HCT116 (cell line): ENCODE data around the gene USP31. TPM values are rescaled to one million over a fixed set of nuclear protein-coding genes. Genes with fewer than 3 reads are reported as not detected.

ENCODE experiments used
- ATAC-seq: fragments of 200-7000 bp; cut with Tn5 transposase; 2 replicates; pipeline ENCODE4 v1.9.1; 2020; ENCODE audit warnings: mild to moderate bottlenecking, moderate library complexity
- BruUV-seq: library from RNA; stranded (reverse); fragments of 400-500 nt; replicated peaks from 2 replicates; lab custom pipeline; 2021; lab: Mats Ljungman, UMichigan
- CTCF ChIA-PET: fragments of 300-600 bp; sonication (Branson Sonifier 250); formaldehyde crosslinking; loops from one replicate; lab custom pipeline; 2021; ENCODE audit warnings: antibody characterized with exemption; lab: Charles Lee
- POLR2A ChIA-PET: fragments of 300-600, 350-600 bp; sonication (Branson Sonifier 250); formaldehyde crosslinking; loops from one replicate; lab custom pipeline; 2021; ENCODE audit warnings: antibody characterized with exemption; lab: Charles Lee
- RAD21 ChIA-PET, 2 experiments: fragments of 300-600 bp; sonication (Branson Sonifier 250); formaldehyde crosslinking; loops; one replicate each; lab custom pipeline; 2023; ENCODE audit warnings: low total read pairs in 2 of 2; ENCODE audit not compliant: uncharacterized antibody in 2 of 2, unreplicated experiment in 2 of 2, low non-redundant PET in 1 of 2; lab: Charles Lee
- DNase-seq: peaks from one replicate; pipeline ENCODE4 v3.0.0-alpha.2; 2010; ENCODE audit warnings: low read depth, low spot score
- H2AFZ ChIP-seq: fragments of 200-600 bp; shearing (Covaris generic), sonication (generic); 2 replicates; pipeline ENCODE4 v1.6.1; 2017; ENCODE audit warnings: low read depth, mixed run types, mixed read lengths, antibody characterized with exemption, low read length; ENCODE audit not compliant: poor library complexity, severe bottlenecking
- H3K27ac ChIP-seq: 2 replicates; pipeline ENCODE4 v1.5.1; 2012; ENCODE audit warnings: low read depth, low read length
- H3K27me3 ChIP-seq: fragments of 200-600 bp; sonication (generic); 2 replicates; pipeline ENCODE4 v1.6.1; 2016; ENCODE audit warnings: mixed run types, low read length, mixed read lengths; ENCODE audit not compliant: insufficient read depth
- H3K36me3 ChIP-seq, 2 experiments: fragments of 200-500 bp in 1 of 2; fragments of 200-600 bp in 1 of 2; sonication (Bioruptor generic) in 1 of 2; sonication (generic) in 1 of 2; 2 replicates each; pipeline versions ENCODE4 v1.5.1 to v1.6.1; 2014 to 2016; ENCODE audit warnings: low read length in 2 of 2, inconsistent platforms in 1 of 2, mixed read lengths in 1 of 2, mixed run types in 1 of 2; ENCODE audit not compliant: insufficient read depth in 2 of 2, control insufficient read depth in 1 of 2
- H3K4me1 ChIP-seq, 2 experiments: fragments of 200-600 bp in 1 of 2; sonication (generic) in 1 of 2; 2 replicates each; pipeline versions ENCODE4 v1.5.1 to v1.6.1; 2012 to 2017; ENCODE audit warnings: low read length in 2 of 2, inconsistent platforms in 1 of 2, mild to moderate bottlenecking in 1 of 2, mixed read lengths in 1 of 2, mixed run types in 1 of 2, moderate library complexity in 1 of 2; ENCODE audit not compliant: insufficient read depth in 2 of 2, control insufficient read depth in 1 of 2
- H3K4me2 ChIP-seq: fragments of 200-600 bp; sonication (generic); 2 replicates; pipeline ENCODE4 v1.6.1; 2017; ENCODE audit warnings: mixed run types, low read length, mixed read lengths
- H3K4me3 ChIP-seq, 2 experiments: fragments of 200-600 bp in 1 of 2; sonication (generic) in 1 of 2; replicated peaks in 1 of 2; 2 replicates each; pipeline ENCODE4 v1.5.1; 2011 to 2016; ENCODE audit warnings: low read length in 2 of 2, control low read depth in 1 of 2, low read depth in 1 of 2, mild to moderate bottlenecking in 1 of 2, mixed read lengths in 1 of 2, mixed run types in 1 of 2
- H3K79me2 ChIP-seq: fragments of 200-600 bp; sonication (generic); 2 replicates; pipeline ENCODE4 v1.6.1; 2017; ENCODE audit warnings: mild to moderate bottlenecking, mixed run types, low read length, moderate library complexity, mixed read lengths; ENCODE audit not compliant: insufficient read depth
- H3K9ac ChIP-seq: fragments of 200-600 bp; sonication (generic); 2 replicates; pipeline ENCODE4 v1.6.1; 2016; ENCODE audit warnings: low read length, mixed read lengths
- H3K9me2 ChIP-seq: fragments of 200-600 bp; sonication (generic), shearing (Covaris generic); 2 replicates; pipeline ENCODE4 v1.6.1; 2017; ENCODE audit warnings: mixed run types, mild to moderate bottlenecking, moderate library complexity; ENCODE audit not compliant: insufficient read depth
- H3K9me3 ChIP-seq, 2 experiments: fragments of 200-500 bp in 1 of 2; fragments of 200-600 bp in 1 of 2; sonication (Bioruptor generic) in 1 of 2; sonication (generic) in 1 of 2; 2 replicates each; pipeline ENCODE4 v1.6.1; 2014 to 2017; ENCODE audit warnings: low read length in 2 of 2, mixed read lengths in 2 of 2, inconsistent platforms in 1 of 2, low read depth in 1 of 2, mild to moderate bottlenecking in 1 of 2, mixed run types in 1 of 2, moderate library complexity in 1 of 2; ENCODE audit not compliant: control insufficient read depth in 1 of 2, insufficient read depth in 1 of 2
- H4K20me1 ChIP-seq: fragments of 200-600 bp; sonication (generic), shearing (Covaris generic); 2 replicates; pipeline ENCODE4 v1.6.1; 2017; ENCODE audit warnings: mixed run types, mild to moderate bottlenecking, moderate library complexity; ENCODE audit not compliant: insufficient read depth
- CEBPB ChIP-seq: IDR thresholded peaks from 2 replicates; pipeline ENCODE4 v1.6.1; 2012; ENCODE audit warnings: low read depth
- EGR1 ChIP-seq: IDR thresholded peaks from 2 replicates; pipeline ENCODE4 v1.6.1; 2012; ENCODE audit warnings: low read depth
- EZH2phosphoT487 ChIP-seq: fragments of 200-600 bp; IDR thresholded peaks from 2 replicates; pipeline ENCODE4 v1.6.1; 2018; ENCODE audit warnings: antibody characterized with exemption, borderline replicate concordance
- MAX ChIP-seq: IDR thresholded peaks from 2 replicates; pipeline ENCODE4 v1.6.1; 2012
- POLR2AphosphoS5 ChIP-seq: IDR thresholded peaks from 2 replicates; pipeline ENCODE4 v1.6.1; 2011; ENCODE audit warnings: mild to moderate bottlenecking, low read depth, low read length, moderate library complexity
- SP1 ChIP-seq: IDR thresholded peaks from 2 replicates; pipeline ENCODE4 v1.6.1; 2012; ENCODE audit warnings: low read depth
- SRF ChIP-seq: IDR thresholded peaks from 2 replicates; pipeline ENCODE4 v1.6.1; 2012; ENCODE audit warnings: low read depth
- YY1 ChIP-seq: IDR thresholded peaks from 2 replicates; pipeline ENCODE4 v1.6.1; 2011; ENCODE audit warnings: low read length, low read depth, moderate library complexity, mild to moderate bottlenecking; ENCODE audit not compliant: insufficient replicate concordance; ENCODE audit errors: extremely low read depth
- ZBTB33 ChIP-seq: IDR thresholded peaks from 2 replicates; pipeline ENCODE4 v1.6.1; 2011; ENCODE audit warnings: mild to moderate bottlenecking, low read length, moderate library complexity; ENCODE audit not compliant: insufficient replicate concordance; ENCODE audit errors: extremely low read depth
- ZFX ChIP-seq: fragments of 450-650 bp; IDR thresholded peaks from 2 replicates; pipeline ENCODE4 v1.6.1; 2017
- ZNF274 ChIP-seq: fragments of 200-500 bp; sonication (Bioruptor generic); IDR thresholded peaks from 2 replicates; pipeline ENCODE4 v1.6.1; 2014; ENCODE audit warnings: mild to moderate bottlenecking, low read depth, low read length, inconsistent platforms
- intact Hi-C: fragments of 100-400 bp; cut with micrococcal nuclease; formaldehyde crosslinking; loops from 2 replicates; pipeline ENCODE4 v1.10.0; 2022
- total RNA-seq: library from RNA; stranded (reverse); gene quantifications from one replicate; pipeline ENCODE4 v1.2.1, GENCODE V29; 2021; ENCODE audit not compliant: unreplicated experiment
- TF ChIP-seq, protein P1 (sequence below): IDR thresholded peaks from 2 replicates; pipeline ENCODE4 v1.6.1; 2012; ENCODE audit warnings: low read depth
- TF ChIP-seq, protein P2 (sequence below), 3 experiments: fragments of 200-600 bp in 1 of 3; sonication (generic) in 1 of 3; IDR thresholded peaks in 2 of 3; conservative IDR thresholded peaks in 1 of 3; 2 replicates each; pipeline ENCODE4 v1.5.1; 2012 to 2017; ENCODE audit warnings: low read depth in 2 of 3, low read length in 2 of 3, antibody characterized with exemption in 1 of 3, borderline replicate concordance in 1 of 3, control low read depth in 1 of 3, mild to moderate bottlenecking in 1 of 3, mixed read lengths in 1 of 3, mixed run types in 1 of 3, moderate library complexity in 1 of 3; ENCODE audit not compliant: insufficient read depth in 1 of 3

The USP31 gene
- total RNA-seq, 1 experiment from 2014 or later = 12.2 TPM

DNA sequence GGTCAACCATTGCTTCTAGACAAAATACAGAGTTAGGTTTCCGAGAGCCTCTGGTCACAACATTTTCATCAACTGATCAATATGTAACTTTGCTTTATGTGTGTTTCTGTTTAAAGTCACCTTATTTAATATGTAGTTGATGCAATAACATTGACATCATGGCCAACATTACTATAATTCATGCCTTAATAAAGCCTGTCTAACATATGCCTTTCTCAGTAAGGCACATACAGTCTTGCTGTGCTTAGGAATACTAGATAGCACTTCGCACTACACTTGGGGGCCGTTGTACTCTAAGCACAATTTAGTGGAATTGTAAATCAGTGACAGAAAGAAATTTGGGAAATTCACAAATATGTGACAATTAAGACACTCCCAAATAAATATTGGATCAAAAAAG, 23.7 kb upstream of the USP31 start:
- no peaks in the 10 kb centered on the region for H3K36me3 ChIP-seq
- TF ChIP-seq YY1 = no peak
- RAD21 ChIA-PET = no interaction called here
- POLR2A ChIA-PET = no interaction called here
- no peak overlapping the region for H3K9ac ChIP-seq
- no peak for ATAC-seq
- no peaks in the 10 kb centered on the region for H3K9me2 ChIP-seq
- no peak overlapping the region for H3K4me3 ChIP-seq
- H2AFZ ChIP-seq = no peak overlapping the region
- peaks cover 54% of the 10 kb centered on the region for H3K27me3 ChIP-seq
- intact Hi-C loops = no loop called here
- no peaks in the 10 kb centered on the region for H3K4me1 ChIP-seq
- H3K4me2 ChIP-seq = no peak overlapping the region
- no peak overlapping the region for H3K27ac ChIP-seq
- no peak for DNase-seq
- CTCF ChIA-PET = no interaction called here
- BruUV-seq = no TSS peak
- H3K79me2 ChIP-seq = no peaks in the 10 kb centered on the region
- H3K9me3 ChIP-seq = no peaks in the 10 kb centered on the region
- H4K20me1 ChIP-seq = no peaks in the 10 kb centered on the region

GRCh38 chr16:23172583-23172982, 23.3 kb upstream of the USP31 start:
- no peaks in the 10 kb centered on the region for H3K9me3 ChIP-seq
- no peak overlapping the region for H2AFZ ChIP-seq
- H3K4me2 ChIP-seq = no peak overlapping the region
- no peaks in the 10 kb centered on the region for H3K36me3 ChIP-seq
- ChIA-PET RAD21 (interaction anchor here in 1 of 2 experiments (0.7 kb wide), 1 partner anchor 159 kb away, joined by 3 read pairs; no protein-coding TSS in a partner anchor), CTCF (no interaction called here), POLR2A (no interaction called here)
- no TSS peak for BruUV-seq
- H3K27me3 ChIP-seq = peaks cover 54% of the 10 kb centered on the region
- ATAC-seq (no peak), DNase-seq (no peak)
- H3K79me2 ChIP-seq = no peaks in the 10 kb centered on the region
- H4K20me1 ChIP-seq = no peaks in the 10 kb centered on the region
- H3K27ac ChIP-seq = no peak overlapping the region
- H3K4me1 ChIP-seq = no peaks in the 10 kb centered on the region
- intact Hi-C loops = no loop called here
- no peak overlapping the region for H3K4me3 ChIP-seq
- no peaks in the 10 kb centered on the region for H3K9me2 ChIP-seq
- no peak overlapping the region for H3K9ac ChIP-seq
- TF ChIP-seq POLR2AphosphoS5 (no peak), SP1 (no peak), ZBTB33 (no peak), EZH2phosphoT487 (no peak), EGR1 (no peak), MAX (no peak), ZFX (no peak), CEBPB (no peak), ZNF274 (no peak), SRF (no peak)
- TF ChIP-seq, protein P1, sequence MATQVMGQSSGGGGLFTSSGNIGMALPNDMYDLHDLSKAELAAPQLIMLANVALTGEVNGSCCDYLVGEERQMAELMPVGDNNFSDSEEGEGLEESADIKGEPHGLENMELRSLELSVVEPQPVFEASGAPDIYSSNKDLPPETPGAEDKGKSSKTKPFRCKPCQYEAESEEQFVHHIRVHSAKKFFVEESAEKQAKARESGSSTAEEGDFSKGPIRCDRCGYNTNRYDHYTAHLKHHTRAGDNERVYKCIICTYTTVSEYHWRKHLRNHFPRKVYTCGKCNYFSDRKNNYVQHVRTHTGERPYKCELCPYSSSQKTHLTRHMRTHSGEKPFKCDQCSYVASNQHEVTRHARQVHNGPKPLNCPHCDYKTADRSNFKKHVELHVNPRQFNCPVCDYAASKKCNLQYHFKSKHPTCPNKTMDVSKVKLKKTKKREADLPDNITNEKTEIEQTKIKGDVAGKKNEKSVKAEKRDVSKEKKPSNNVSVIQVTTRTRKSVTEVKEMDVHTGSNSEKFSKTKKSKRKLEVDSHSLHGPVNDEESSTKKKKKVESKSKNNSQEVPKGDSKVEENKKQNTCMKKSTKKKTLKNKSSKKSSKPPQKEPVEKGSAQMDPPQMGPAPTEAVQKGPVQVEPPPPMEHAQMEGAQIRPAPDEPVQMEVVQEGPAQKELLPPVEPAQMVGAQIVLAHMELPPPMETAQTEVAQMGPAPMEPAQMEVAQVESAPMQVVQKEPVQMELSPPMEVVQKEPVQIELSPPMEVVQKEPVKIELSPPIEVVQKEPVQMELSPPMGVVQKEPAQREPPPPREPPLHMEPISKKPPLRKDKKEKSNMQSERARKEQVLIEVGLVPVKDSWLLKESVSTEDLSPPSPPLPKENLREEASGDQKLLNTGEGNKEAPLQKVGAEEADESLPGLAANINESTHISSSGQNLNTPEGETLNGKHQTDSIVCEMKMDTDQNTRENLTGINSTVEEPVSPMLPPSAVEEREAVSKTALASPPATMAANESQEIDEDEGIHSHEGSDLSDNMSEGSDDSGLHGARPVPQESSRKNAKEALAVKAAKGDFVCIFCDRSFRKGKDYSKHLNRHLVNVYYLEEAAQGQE = no peak
- TF ChIP-seq, protein P2, sequence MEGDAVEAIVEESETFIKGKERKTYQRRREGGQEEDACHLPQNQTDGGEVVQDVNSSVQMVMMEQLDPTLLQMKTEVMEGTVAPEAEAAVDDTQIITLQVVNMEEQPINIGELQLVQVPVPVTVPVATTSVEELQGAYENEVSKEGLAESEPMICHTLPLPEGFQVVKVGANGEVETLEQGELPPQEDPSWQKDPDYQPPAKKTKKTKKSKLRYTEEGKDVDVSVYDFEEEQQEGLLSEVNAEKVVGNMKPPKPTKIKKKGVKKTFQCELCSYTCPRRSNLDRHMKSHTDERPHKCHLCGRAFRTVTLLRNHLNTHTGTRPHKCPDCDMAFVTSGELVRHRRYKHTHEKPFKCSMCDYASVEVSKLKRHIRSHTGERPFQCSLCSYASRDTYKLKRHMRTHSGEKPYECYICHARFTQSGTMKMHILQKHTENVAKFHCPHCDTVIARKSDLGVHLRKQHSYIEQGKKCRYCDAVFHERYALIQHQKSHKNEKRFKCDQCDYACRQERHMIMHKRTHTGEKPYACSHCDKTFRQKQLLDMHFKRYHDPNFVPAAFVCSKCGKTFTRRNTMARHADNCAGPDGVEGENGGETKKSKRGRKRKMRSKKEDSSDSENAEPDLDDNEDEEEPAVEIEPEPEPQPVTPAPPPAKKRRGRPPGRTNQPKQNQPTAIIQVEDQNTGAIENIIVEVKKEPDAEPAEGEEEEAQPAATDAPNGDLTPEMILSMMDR (IDR thresholded peaks at IDR 0.05 in 2 of 3, conservative IDR thresholded peaks at IDR 0.05 in 1 of 3; ENCODE audit: borderline replicate concordance in 1 of 3, insufficient read depth in 1 of 3, low read depth in 2 of 3, low read length in 2 of 3) = no peak
